ENCODE data around the gene CAPN6. TPM values are rescaled to one million over a fixed set of nuclear protein-coding genes. Genes with fewer than 3 reads are reported as not detected.

CAPN6 gene
- total RNA-seq, 1 donor: 1.3 TPM

- TF ChIP-seq CTCF (IDR thresholded peaks at IDR 0.05; ENCODE audit: insufficient read depth, low read depth, low read length): no peak
- DNase-seq (ENCODE audit: low read depth): no peak
- H3K4me3 ChIP-seq (ENCODE audit: low read depth, low read length): no peak overlapping the region
These were observed 14.5 kb upstream of the CAPN6 start for GRCh38 chrX:111284631-111285293.

GRCh38 chrX:111283446-111283845 is 13.2 kb upstream of the CAPN6 start:
- DNase-seq (ENCODE audit: low read depth): no peak
- TF ChIP-seq CTCF (IDR thresholded peaks at IDR 0.05; ENCODE audit: insufficient read depth, low read depth, low read length): no peak
- H3K4me3 ChIP-seq (ENCODE audit: low read depth, low read length): no peak overlapping the region

GRCh38 chrX:111282991-111283390 is 12.7 kb upstream of the CAPN6 start:
- no peak for DNase-seq (ENCODE audit: low read depth)
- H3K4me3 ChIP-seq (ENCODE audit: low read depth, low read length): no peak overlapping the region
- TF ChIP-seq CTCF (IDR thresholded peaks at IDR 0.05; ENCODE audit: insufficient read depth, low read depth, low read length): no peak

- H3K4me3 ChIP-seq (ENCODE audit: low read depth, low read length): no peak overlapping the region
- no peak for DNase-seq (ENCODE audit: low read depth)
- no peak for TF ChIP-seq CTCF (IDR thresholded peaks at IDR 0.05; ENCODE audit: insufficient read depth, low read depth, low read length)
These were observed 11.9 kb upstream of the CAPN6 start for GRCh38 chrX:111282139-111282538.

- H3K4me3 ChIP-seq (ENCODE audit: low read depth, low read length): no peak overlapping the region
- no peak for DNase-seq (ENCODE audit: low read depth)
- no peak for TF ChIP-seq CTCF (IDR thresholded peaks at IDR 0.05; ENCODE audit: insufficient read depth, low read depth, low read length)
These were observed 1.8 kb downstream of the CAPN6 start for GRCh38 chrX:111268506-111268905.

DNA sequence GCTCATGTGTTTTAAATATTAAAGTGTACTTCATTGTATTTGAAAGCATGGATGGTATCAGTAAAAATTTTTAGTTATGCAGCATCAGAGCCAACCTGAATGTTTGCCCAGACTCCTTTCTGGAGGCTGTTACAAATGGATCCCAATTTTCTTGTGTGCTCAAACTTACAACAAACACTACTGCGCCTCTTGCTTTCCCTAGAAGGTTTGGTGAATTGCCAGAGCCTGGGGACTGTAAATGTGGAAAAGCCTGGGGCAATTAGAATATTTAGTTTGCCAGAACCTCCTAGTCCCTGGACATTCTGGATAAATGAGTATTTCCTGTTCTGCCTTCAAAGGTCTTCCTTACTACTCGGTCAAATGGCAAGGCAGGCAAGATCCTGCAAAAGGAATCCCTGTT is 4.8 kb downstream of the CAPN6 start:
- no peak for DNase-seq (ENCODE audit: low read depth)
- no peak for TF ChIP-seq CTCF (IDR thresholded peaks at IDR 0.05; ENCODE audit: insufficient read depth, low read depth, low read length)
- no peak overlapping the region for H3K4me3 ChIP-seq (ENCODE audit: low read depth, low read length)

- H3K4me3 ChIP-seq (ENCODE audit: low read depth, low read length): no peak overlapping the region
- TF ChIP-seq CTCF (IDR thresholded peaks at IDR 0.05; ENCODE audit: insufficient read depth, low read depth, low read length): no peak
- DNase-seq (ENCODE audit: low read depth): no peak
These were observed 5.9 kb downstream of the CAPN6 start for GRCh38 chrX:111264385-111264784.
